Measurements from ENCODE around the gene TSPAN5. TPM values are rescaled to one million over a fixed set of nuclear protein-coding genes. Genes with fewer than 3 reads are reported as not detected.

TSPAN5 gene
- total and polyA plus RNA-seq, 2 of the 4 experiments (the other 2 are of a cell fraction), result 64.8 to 79.6 TPM

GRCh38 chr4:98476891-98477290 is 181.5 kb downstream of the TSPAN5 start:
- Histone ChIP-seq H3K14ac (replicated peaks; ENCODE audit: low read depth, low read length) (no peak overlapping the region), H3K9me1 (ENCODE audit: insufficient read depth, low read length) (peaks cover 27% of the 10 kb centered on the region), H3K4me2 (ENCODE audit: low read depth, low read length) (no peak overlapping the region), H4K5ac (ENCODE audit: low read depth, low read length) (no peak overlapping the region), H4K8ac (ENCODE audit: low read depth in 2 of 2, low read length in 2 of 2) (no peak overlapping the region), H2BK15ac (ENCODE audit: low read depth, low read length) (no peak overlapping the region), H2AFZ (replicated peaks; ENCODE audit: low read length, poor library complexity) (no peak overlapping the region), H2BK20ac (ENCODE audit: low read depth, low read length) (no peak overlapping the region), H3K79me1 (ENCODE audit: low read depth in 1 of 2, low read length in 2 of 2) (peaks cover 28 to 49% of the 10 kb centered on the region in 2 experiments), H3K4ac (ENCODE audit: low read depth, low read length) (no peak overlapping the region), H3K9me3 (ENCODE audit: control insufficient read depth, insufficient read depth, low read length) (no peaks in the 10 kb centered on the region), H3K27me3 (ENCODE audit: control insufficient read depth, insufficient read depth, low read length) (no peaks in the 10 kb centered on the region), H4K20me1 (ENCODE audit: insufficient read depth, low read length) (no peaks in the 10 kb centered on the region), H3K18ac (ENCODE audit: low read depth, low read length) (no peak overlapping the region), H2BK5ac (ENCODE audit: low read depth, low read length, poor library complexity, severe bottlenecking) (no peak overlapping the region), H3K56ac (ENCODE audit: extremely low read depth, insufficient read depth, low read length) (no peak overlapping the region), H3K27ac (ENCODE audit: insufficient read depth, low read length) (no peak overlapping the region), H2BK120ac (ENCODE audit: low read depth, low read length) (no peak overlapping the region), H3K4me3 (ENCODE audit: insufficient read depth, low read depth, low read length) (no peak overlapping the region), H3K4me1 (ENCODE audit: control insufficient read depth, insufficient read depth, low read length) (peaks cover 12% of the 10 kb centered on the region), H3K36me3 (ENCODE audit: control insufficient read depth, insufficient read depth, low read length) (peaks cover 28% of the 10 kb centered on the region), H2AK9ac (replicated peaks; ENCODE audit: low read depth, low read length, poor library complexity) (no peak overlapping the region), H2AK5ac (ENCODE audit: low read depth, low read length) (no peak overlapping the region), H3K23ac (ENCODE audit: low read depth, low read length) (no peak overlapping the region), H3K9ac (ENCODE audit: low read depth, low read length) (no peak overlapping the region), H4K91ac (ENCODE audit: insufficient read depth, low read depth, low read length) (no peak overlapping the region)
- dilution Hi-C loops (cut with HindIII; ENCODE audit: low sequenced_read_pairs, unreplicated experiment), result no loop called here
- intact Hi-C loops (cut with micrococcal nuclease), result no loop called here
- ATAC-seq (ENCODE audit: low read depth) (no peak), DNase-seq (no peak)
- in situ Hi-C loops (cut with MboI; ENCODE audit: low sequenced_read_pairs), result no loop called here
- TF ChIP-seq MAZ (IDR thresholded peaks at IDR 0.05; ENCODE audit: borderline replicate concordance, low read depth, low read length) (no peak), BHLHE40 (IDR thresholded peaks at IDR 0.05; ENCODE audit: low read depth, low read length) (no peak), RAD21 (IDR thresholded peaks at IDR 0.05; ENCODE audit: low read length) (no peak), RCOR1 (IDR thresholded peaks at IDR 0.05; ENCODE audit: insufficient replicate concordance, low read length) (no peak), CEBPB (IDR thresholded peaks at IDR 0.05; ENCODE audit: low read depth, low read length) (no peak), NFE2L2 (IDR thresholded peaks at IDR 0.05; ENCODE audit: low read depth, low read length) (no peak), MXI1 (IDR thresholded peaks at IDR 0.05; ENCODE audit: borderline replicate concordance, low read depth, low read length) (no peak), USF2 (IDR thresholded peaks at IDR 0.05; ENCODE audit: low read depth, low read length) (no peak), MAFK (IDR thresholded peaks at IDR 0.05; ENCODE audit: low read depth, low read length) (no peak), POLR2A (IDR thresholded peaks at IDR 0.05; ENCODE audit: low read depth, low read length) (no peak), RFX5 (IDR thresholded peaks at IDR 0.05; ENCODE audit: low read depth, low read length) (no peak), SMC3 (IDR thresholded peaks at IDR 0.05; ENCODE audit: low read depth, low read length) (no peak), FOS (IDR thresholded peaks at IDR 0.05; ENCODE audit: low read depth, low read length) (no peak), CHD1 (IDR thresholded peaks at IDR 0.05; ENCODE audit: low read depth, low read length) (no peak)
- TF ChIP-seq, protein P1, sequence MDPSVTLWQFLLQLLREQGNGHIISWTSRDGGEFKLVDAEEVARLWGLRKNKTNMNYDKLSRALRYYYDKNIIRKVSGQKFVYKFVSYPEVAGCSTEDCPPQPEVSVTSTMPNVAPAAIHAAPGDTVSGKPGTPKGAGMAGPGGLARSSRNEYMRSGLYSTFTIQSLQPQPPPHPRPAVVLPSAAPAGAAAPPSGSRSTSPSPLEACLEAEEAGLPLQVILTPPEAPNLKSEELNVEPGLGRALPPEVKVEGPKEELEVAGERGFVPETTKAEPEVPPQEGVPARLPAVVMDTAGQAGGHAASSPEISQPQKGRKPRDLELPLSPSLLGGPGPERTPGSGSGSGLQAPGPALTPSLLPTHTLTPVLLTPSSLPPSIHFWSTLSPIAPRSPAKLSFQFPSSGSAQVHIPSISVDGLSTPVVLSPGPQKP (IDR thresholded peaks at IDR 0.05; ENCODE audit: borderline replicate concordance, low read depth, low read length), result no peak
- TF ChIP-seq, protein P2, sequence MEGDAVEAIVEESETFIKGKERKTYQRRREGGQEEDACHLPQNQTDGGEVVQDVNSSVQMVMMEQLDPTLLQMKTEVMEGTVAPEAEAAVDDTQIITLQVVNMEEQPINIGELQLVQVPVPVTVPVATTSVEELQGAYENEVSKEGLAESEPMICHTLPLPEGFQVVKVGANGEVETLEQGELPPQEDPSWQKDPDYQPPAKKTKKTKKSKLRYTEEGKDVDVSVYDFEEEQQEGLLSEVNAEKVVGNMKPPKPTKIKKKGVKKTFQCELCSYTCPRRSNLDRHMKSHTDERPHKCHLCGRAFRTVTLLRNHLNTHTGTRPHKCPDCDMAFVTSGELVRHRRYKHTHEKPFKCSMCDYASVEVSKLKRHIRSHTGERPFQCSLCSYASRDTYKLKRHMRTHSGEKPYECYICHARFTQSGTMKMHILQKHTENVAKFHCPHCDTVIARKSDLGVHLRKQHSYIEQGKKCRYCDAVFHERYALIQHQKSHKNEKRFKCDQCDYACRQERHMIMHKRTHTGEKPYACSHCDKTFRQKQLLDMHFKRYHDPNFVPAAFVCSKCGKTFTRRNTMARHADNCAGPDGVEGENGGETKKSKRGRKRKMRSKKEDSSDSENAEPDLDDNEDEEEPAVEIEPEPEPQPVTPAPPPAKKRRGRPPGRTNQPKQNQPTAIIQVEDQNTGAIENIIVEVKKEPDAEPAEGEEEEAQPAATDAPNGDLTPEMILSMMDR (conservative IDR thresholded peaks at IDR 0.05; ENCODE audit: low read depth, low read length), result no peak
- CTCF ChIA-PET, result interaction anchor here (0.6 kb wide), 1 partner anchor 9 kb away, joined by 4 read pairs; no protein-coding TSS in a partner anchor
- WGBS, 2 experiments (ENCODE audit: extremely low coverage in 2 of 2, insufficient read length in 1 of 2), result no CpG with 5 or more reads among the region's 9 CpGs
- POLR2A ChIA-PET (ENCODE audit: unreplicated experiment), result no interaction called here
- no TSS peak for BruUV-seq (replicated peaks)

Measured in IMR-90 (cell line).